HepG2 (cell line): ENCODE data around the gene SLC1A6. TPM values are rescaled to one million over a fixed set of nuclear protein-coding genes. Genes with fewer than 3 reads are reported as not detected.

Experiments used
- ATAC-seq: fragments of 200-7000 bp; cut with Tn5 transposase; 3 replicates; pipeline ENCODE4 v1.9.1; 2020; ENCODE audit warnings: mild to moderate bottlenecking, moderate library complexity
- BruUV-seq: library from RNA; stranded (reverse); fragments of 400-500 nt; replicated peaks from 2 replicates; lab custom pipeline; 2021; lab: Mats Ljungman, UMichigan
- CTCF ChIA-PET: fragments of 300-600 bp; formaldehyde crosslinking; extraction: SDS; loops from one replicate; lab custom pipeline; 2021; ENCODE audit warnings: low total read pairs, inconsistent platforms, low intra/inter-chr PET ratio; lab: Yijun Ruan, JAX
- POLR2A ChIA-PET: fragments of 350-600 bp; sonication (Branson Sonifier 250); formaldehyde crosslinking; loops from one replicate; lab custom pipeline; 2020; ENCODE audit warnings: antibody characterized with exemption, inconsistent platforms; lab: Yijun Ruan, JAX
- DNase-seq: peaks from one replicate; pipeline ENCODE4 v3.0.0-alpha.2; 2015; ENCODE audit warnings: low spot score
- FAIRE-seq: peaks from 3 replicates; lab custom pipeline; 2011; peaks lifted over from hg19 to GRCh38; lab: Jason Lieb, UNC
- H2AFZ ChIP-seq: one replicate; pipeline ENCODE4 v1.6.1; 2011; ENCODE audit warnings: low read length, inconsistent platforms
- H3K27ac ChIP-seq: fragments of 300-600 bp; 3 replicates; pipeline ENCODE4 v1.8.0; 2011; ENCODE audit warnings: mixed run types, mild to moderate bottlenecking, mixed read lengths, low read length, inconsistent platforms; ENCODE audit not compliant: insufficient read depth; ENCODE audit errors: extremely low read length
- H3K27me3 ChIP-seq, 2 experiments: fragments of 200-600 bp in 1 of 2; 2 replicates in 1 of 2; 3 replicates in 1 of 2; pipeline versions ENCODE4 v1.6.0 to v1.8.0; 2011; ENCODE audit warnings: low read length in 2 of 2, mild to moderate bottlenecking in 2 of 2, moderate library complexity in 2 of 2, inconsistent platforms in 1 of 2; ENCODE audit not compliant: insufficient read depth in 2 of 2, control insufficient read depth in 1 of 2
- H3K36me3 ChIP-seq, 2 experiments: fragments of 200-600 bp in 1 of 2; replicated peaks in 1 of 2; 2 replicates in 1 of 2; 3 replicates in 1 of 2; pipeline versions ENCODE4 v1.5.1 to v1.8.0; 2011; ENCODE audit warnings: low read length in 2 of 2, inconsistent platforms in 1 of 2; ENCODE audit not compliant: insufficient read depth in 2 of 2, control insufficient read depth in 1 of 2
- H3K4me1 ChIP-seq: 2 replicates; pipeline ENCODE4 v1.5.1; 2012; ENCODE audit warnings: low read length, inconsistent platforms; ENCODE audit not compliant: insufficient read depth
- H3K4me2 ChIP-seq: 2 replicates; pipeline ENCODE4 v1.6.0; 2011; ENCODE audit warnings: low read depth, low read length, inconsistent platforms
- H3K4me3 ChIP-seq, 3 experiments: fragments of 200-600 bp in 1 of 3; sonication (generic), shearing (Covaris generic) in 1 of 3; replicated peaks in 1 of 3; 2 replicates each; pipeline ENCODE4 v1.5.1; 2011 to 2016; ENCODE audit warnings: low read length in 3 of 3, inconsistent platforms in 2 of 3, low read depth in 2 of 3, mild to moderate bottlenecking in 2 of 3, control low read depth in 1 of 3, mixed read lengths in 1 of 3; ENCODE audit not compliant: insufficient read depth in 1 of 3
- H3K79me2 ChIP-seq: one replicate; pipeline ENCODE4 v1.6.1; 2011; ENCODE audit warnings: low read length, inconsistent platforms; ENCODE audit not compliant: insufficient read depth
- H3K9ac ChIP-seq: 2 replicates; pipeline ENCODE4 v1.6.0; 2011; ENCODE audit warnings: mild to moderate bottlenecking, low read depth, low read length, inconsistent platforms; ENCODE audit not compliant: insufficient read depth
- H3K9me3 ChIP-seq: 2 replicates; pipeline ENCODE4 v1.5.1; 2012; ENCODE audit warnings: mild to moderate bottlenecking, low read length
- H4K20me1 ChIP-seq: 2 replicates; pipeline ENCODE4 v1.6.0; 2011; ENCODE audit warnings: inconsistent platforms, mild to moderate bottlenecking, low read length, moderate library complexity; ENCODE audit not compliant: insufficient read depth
- CHCHD3 ChIP-seq: sonication (generic); formaldehyde crosslinking; IDR thresholded peaks from 2 replicates; pipeline ENCODE4 v1.8.0; 2022; ENCODE audit warnings: mild to moderate bottlenecking, missing genetic modification reagents, moderate library complexity
- EEA1 ChIP-seq: sonication (generic); formaldehyde crosslinking; IDR thresholded peaks from 2 replicates; pipeline ENCODE4 v1.5.1; 2020; ENCODE audit warnings: mild to moderate bottlenecking, missing genetic modification reagents, borderline replicate concordance
- GLI4 ChIP-seq: sonication (generic); formaldehyde crosslinking; IDR thresholded peaks from 2 replicates; pipeline ENCODE4 v1.5.1; 2020; ENCODE audit warnings: missing genetic modification reagents, mild to moderate bottlenecking, moderate library complexity, borderline replicate concordance
- GTF3A ChIP-seq: sonication (generic); formaldehyde crosslinking; conservative IDR thresholded peaks from 2 replicates; pipeline ENCODE4 v1.4.0; 2020; ENCODE audit warnings: mild to moderate bottlenecking, missing genetic modification reagents
- JUNB ChIP-seq: sonication (generic); formaldehyde crosslinking; IDR thresholded peaks from 2 replicates; pipeline ENCODE4 v1.8.0; 2022; ENCODE audit warnings: missing genetic modification reagents, mild to moderate bottlenecking, borderline replicate concordance
- SAFB2 ChIP-seq: sonication (generic); formaldehyde crosslinking; IDR thresholded peaks from 2 replicates; pipeline ENCODE4 v1.5.1; 2020; ENCODE audit warnings: missing genetic modification reagents, low read depth, mild to moderate bottlenecking, borderline replicate concordance
- ZBTB34 ChIP-seq: sonication (generic); formaldehyde crosslinking; IDR thresholded peaks from 2 replicates; pipeline ENCODE4 v1.8.0; 2022; ENCODE audit warnings: mild to moderate bottlenecking, missing genetic modification reagents
- ZNF143 ChIP-seq: sonication (generic); formaldehyde crosslinking; IDR thresholded peaks from 2 replicates; pipeline ENCODE4 v1.4.0; 2020; ENCODE audit warnings: missing genetic modification reagents
- ZNF572 ChIP-seq: sonication (generic); formaldehyde crosslinking; IDR thresholded peaks from 2 replicates; pipeline ENCODE4 v1.5.1; 2020; ENCODE audit warnings: mild to moderate bottlenecking, missing genetic modification reagents
- ZNF678 ChIP-seq: sonication (generic); formaldehyde crosslinking; IDR thresholded peaks from 2 replicates; pipeline ENCODE4 v1.4.0; 2020; ENCODE audit warnings: mild to moderate bottlenecking, missing genetic modification reagents
- ZNF746 ChIP-seq: sonication (generic); formaldehyde crosslinking; IDR thresholded peaks from 2 replicates; pipeline ENCODE4 v1.8.0; 2022; ENCODE audit warnings: mild to moderate bottlenecking, missing genetic modification reagents
- ZZZ3 ChIP-seq: sonication (generic); formaldehyde crosslinking; IDR thresholded peaks from 2 replicates; pipeline ENCODE4 v1.4.0; 2020; ENCODE audit warnings: missing genetic modification reagents, mild to moderate bottlenecking, borderline replicate concordance
- WGBS: methylation state at CpG from one replicate; pipeline ENCODE4 v1.1.6; 2017; ENCODE audit warnings: low lambda C conversion rate; 5-methylcytosine and 5-hydroxymethylcytosine counted together
- in situ Hi-C: cut with HindIII; loops from 2 replicates; pipeline ENCODE4 v1.10.0; 2017; ENCODE audit warnings: low pct_unique_long_range_greater_than_20kb; ENCODE audit not compliant: extremely low pct_ligation_motif_present
- intact Hi-C: fragments of 100-400 bp; cut with micrococcal nuclease; formaldehyde crosslinking; loops from one replicate; pipeline ENCODE4 v1.10.0; 2022; ENCODE audit not compliant: unreplicated experiment
- polyA plus RNA-seq, 8 experiments: library from polyadenylated mRNA; depleted of rRNA in 3 of 8; stranded (reverse) in 7 of 8; unstranded in 1 of 8; fragments of >200 nt; fragmentation: Illumina TruSeq in 4 of 8; extraction: Trizol in 4 of 8; gene quantifications; 2 replicates each; pipeline versions ENCODE4 v1.2.1 to v1.2.3, GENCODE V29; 2011 to 2016; ENCODE audit warnings: low read depth in 4 of 8, missing spikeins in 1 of 8, mixed read lengths in 1 of 8; ENCODE audit not compliant: insufficient read depth in 1 of 8
- total RNA-seq, 5 experiments: library from RNA; depleted of rRNA; stranded (reverse); fragments of >200 nt; fragmentation: Illumina TruSeq; extraction: Trizol; gene quantifications; 2 replicates each; pipeline ENCODE4 v1.2.3, GENCODE V29; 2016; ENCODE audit warnings: low read depth in 1 of 5

The SLC1A6 gene
- total and polyA plus RNA-seq, 2 of the 13 experiments (the other 11 are each of a cell fraction or from before 2014, with no cell fraction given): not detected

- 0 out of 5 replicates have a peak, but pooled peaks cover 0 to 5% of the 10 kb centered on the region in 2 experiments for H3K27me3 ChIP-seq
- no peak overlapping the region for H3K4me2 ChIP-seq
- no peak for DNase-seq
- H3K9ac ChIP-seq: no peak overlapping the region
- H4K20me1 ChIP-seq: no peaks in the 10 kb centered on the region
- no TSS peak for BruUV-seq
- H3K9me3 ChIP-seq: no peaks in the 10 kb centered on the region
- no peak overlapping the region for H3K4me3 ChIP-seq
- no peak overlapping the region for H3K27ac ChIP-seq
- WGBS: 37% methylated on average over 6 of the region's 6 CpGs
- no peaks in the 10 kb centered on the region for H3K36me3 ChIP-seq
- ATAC-seq: no peak
- no peak overlapping the region for H2AFZ ChIP-seq
- no peaks in the 10 kb centered on the region for H3K4me1 ChIP-seq
- ChIA-PET CTCF (no interaction called here), POLR2A (no interaction called here)
- in situ Hi-C loops: no loop called here
- intact Hi-C loops: no loop called here
- no peak for FAIRE-seq
- H3K79me2 ChIP-seq: no peaks in the 10 kb centered on the region
- TF ChIP-seq ZBTB34 (CRISPR knock-in tag) (no peak), ZZZ3 (CRISPR knock-in tag) (no peak), ZNF678 (CRISPR knock-in tag) (no peak), ZNF746 (no peak)
These were observed 64.5 kb downstream of the SLC1A6 start for GRCh38 chr19:14915116-14915515.

GRCh38 chr19:14906711-14907110, 73.0 kb downstream of the SLC1A6 start:
- ChIA-PET POLR2A (no interaction called here), CTCF (no interaction called here)
- Histone ChIP-seq H3K27ac (no peak overlapping the region), H3K27me3 (peaks cover 0 to 6% of the 10 kb centered on the region in 2 experiments; a peak in 2 of 5 replicates), H3K4me3 (no peak overlapping the region), H3K79me2 (no peaks in the 10 kb centered on the region), H3K4me2 (no peak overlapping the region), H3K9me3 (no peaks in the 10 kb centered on the region), H3K9ac (no peak overlapping the region), H3K36me3 (no peaks in the 10 kb centered on the region), H4K20me1 (no peaks in the 10 kb centered on the region), H3K4me1 (no peaks in the 10 kb centered on the region), H2AFZ (no peak overlapping the region)
- FAIRE-seq (no peak), ATAC-seq (no peak), DNase-seq (no peak)
- intact Hi-C loops: no loop called here
- TF ChIP-seq JUNB (CRISPR knock-in tag) (no peak), ZNF143 (CRISPR knock-in tag) (no peak), GLI4 (no peak), GTF3A (CRISPR knock-in tag) (no peak), SAFB2 (CRISPR knock-in tag) (no peak), CHCHD3 (CRISPR knock-in tag) (no peak), EEA1 (CRISPR knock-in tag) (no peak), ZNF572 (CRISPR knock-in tag) (no peak)
- in situ Hi-C loops: no loop called here
- WGBS: 24% methylated on average over 4 of the region's 4 CpGs
- BruUV-seq: no TSS peak
